ENCODE results near the gene SLC66A2. TPM values are rescaled to one million over a fixed set of nuclear protein-coding genes. Genes with fewer than 3 reads are reported as not detected.
"Not testable (repeated sequence)": the region's sequence is repeated elsewhere in the genome, so short reads cannot be mapped to it uniquely, and the experiment has no call there.

The SLC66A2 gene
- total RNA-seq, 2 experiments from 2014 or later = 26.0 to 26.8 TPM

DNA sequence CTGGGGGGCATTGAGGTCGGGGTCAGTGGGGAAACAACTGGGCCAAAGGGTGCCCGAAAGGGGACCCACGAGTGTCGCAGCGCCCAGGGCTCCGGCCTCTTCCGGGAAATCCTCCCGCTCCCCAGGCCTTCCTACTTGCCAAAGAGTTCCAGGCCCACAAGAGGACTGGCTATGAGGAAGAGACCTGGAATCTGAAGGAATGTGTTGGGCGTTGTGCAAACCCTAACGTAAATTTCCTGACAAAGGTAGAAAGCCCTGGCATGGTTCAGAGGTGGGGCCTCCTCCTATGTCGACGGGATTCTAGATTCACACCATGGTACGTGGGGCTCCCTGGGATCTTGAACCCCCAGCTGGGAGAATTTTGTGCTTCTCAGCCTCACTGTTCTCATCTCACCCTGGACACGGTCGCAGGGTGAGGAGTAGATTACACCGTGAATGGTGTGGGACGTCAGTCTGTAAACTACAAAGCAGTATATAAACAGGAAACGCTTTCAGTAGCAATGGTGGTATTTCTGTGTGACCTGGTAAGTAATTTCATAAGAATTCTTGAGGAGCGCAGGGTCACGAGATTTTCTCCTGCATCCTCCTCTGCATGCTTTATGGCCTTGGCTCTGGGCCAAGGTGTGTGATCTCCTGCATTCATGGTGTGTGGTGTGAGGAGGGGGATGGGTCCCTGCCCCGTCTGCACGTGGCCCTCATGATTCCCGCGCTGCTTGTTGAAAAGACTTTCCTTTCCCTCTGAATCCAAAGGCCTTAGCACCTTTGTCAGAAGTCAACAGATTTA, 13.9 kb upstream of the SLC66A2 start:
- Mint-ChIP-seq H3K4me1 (ENCODE audit: low read depth) (peaks cover 21% of the 10 kb centered on the region), H3K9me3 (no peaks in the 10 kb centered on the region), H3K27me3 (ENCODE audit: low read depth) (no peaks in the 10 kb centered on the region), H3K4me3 (peak overlapping the region; percentile 71), H3K36me3 (ENCODE audit: low read depth) (peaks cover 6% of the 10 kb centered on the region), H3K27ac (peak overlapping the region; percentile 80)
- intact Hi-C loops (cut with micrococcal nuclease) = loop anchor here (1.0 to 2.0 kb wide), 2 partner anchors 23 to 287 kb away; partner anchors contain the start of genes CTDP1 and TXNL4A
- CTCF ChIA-PET = interaction anchor here (1.0 kb wide), 1 partner anchor 24 kb away, joined by 3 read pairs; no protein-coding TSS in a partner anchor
- DNase-seq = peak; percentile 50

GRCh38 chr18:79964330-79965118, 13.1 kb upstream of the SLC66A2 start, which contains the start of gene HSBP1L1:
TSS of gene HSBP1L1 (plus strand) at chr18:79964643. CDS start at chr18:79964736, 93 bp downstream.
- intact Hi-C loops (cut with micrococcal nuclease) = loop anchor here (1.0 to 5.0 kb wide), 4 partner anchors 13 to 286 kb away; partner anchors contain the start of genes CTDP1, KCNG2, SLC66A2 and TXNL4A
- peak; percentile 78 for DNase-seq
- Mint-ChIP-seq H3K4me3 (peak within 1 kb of the TSS; percentile 71), H3K9me3 (no peaks in the 10 kb centered on the region), H3K27ac (peak within 1 kb of the TSS; percentile 80), H3K4me1 (ENCODE audit: low read depth) (peaks cover 23% of the 10 kb centered on the region), H3K36me3 (ENCODE audit: low read depth) (peaks cover 4% of the 10 kb centered on the region), H3K27me3 (ENCODE audit: low read depth) (no peaks in the 10 kb centered on the region)
- CTCF ChIA-PET = interaction anchor here (0.6 to 1.0 kb wide), 3 partner anchors 20 to 124 kb away, joined by 3 to 5 read pairs (median 4); no protein-coding TSS in a partner anchor

DNA sequence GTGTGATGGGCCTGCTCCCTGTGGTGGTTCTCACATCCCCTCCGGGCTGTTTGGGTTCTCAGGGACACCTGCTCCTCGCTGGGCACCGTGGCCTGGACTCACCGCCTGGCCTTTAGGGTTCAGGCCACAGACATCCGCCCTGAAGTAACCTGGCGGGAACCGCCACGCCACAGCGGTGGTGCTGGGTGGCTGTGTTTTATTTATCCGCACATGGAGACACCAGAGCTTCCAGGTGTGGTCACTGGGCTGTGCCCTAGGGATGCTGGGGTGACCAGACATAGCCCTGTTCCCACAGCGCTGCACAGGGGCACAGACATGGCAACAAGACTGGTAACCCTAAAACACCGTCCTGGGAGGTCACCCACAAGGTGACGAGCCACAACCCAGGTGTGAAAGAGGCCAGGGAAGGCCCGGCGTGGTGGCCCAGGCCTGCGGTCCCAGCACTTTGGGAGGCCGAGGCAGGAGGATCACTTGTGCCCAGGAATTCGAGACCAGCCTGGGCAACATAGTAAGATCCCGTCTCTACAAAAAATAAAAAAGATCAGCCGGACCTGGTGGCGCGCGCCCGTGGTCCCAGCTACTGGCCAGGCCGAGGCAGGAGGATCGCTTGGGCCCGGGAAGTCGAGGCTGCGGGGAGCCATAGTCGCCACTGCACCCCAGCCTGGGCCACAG, 12.3 kb upstream of the SLC66A2 start:
- CTCF ChIA-PET = interaction anchor here (0.6 to 0.7 kb wide), 2 partner anchors 21 to 123 kb away, joined by 4 to 5 read pairs; no protein-coding TSS in a partner anchor
- peaks cover 23% of the 10 kb centered on the region for H3K4me1 Mint-ChIP-seq (ENCODE audit: low read depth)
- H3K27me3 Mint-ChIP-seq (ENCODE audit: low read depth) = no peaks in the 10 kb centered on the region
- H3K27ac Mint-ChIP-seq = no peak overlapping the region
- peak overlapping the region; percentile 43 for H3K4me3 Mint-ChIP-seq
- intact Hi-C loops (cut with micrococcal nuclease) = loop anchor here (1.0 to 5.0 kb wide), 3 partner anchors 12 to 285 kb away; partner anchors contain the start of genes CTDP1, KCNG2 and SLC66A2
- H3K36me3 Mint-ChIP-seq (ENCODE audit: low read depth) = peaks cover 2% of the 10 kb centered on the region
- no peak for DNase-seq
- no peaks in the 10 kb centered on the region for H3K9me3 Mint-ChIP-seq

- H3K27me3 Mint-ChIP-seq (ENCODE audit: low read depth) = no peaks in the 10 kb centered on the region
- DNase-seq = no peak
- peaks cover 2% of the 10 kb centered on the region for H3K36me3 Mint-ChIP-seq (ENCODE audit: low read depth)
- no peak overlapping the region for H3K4me3 Mint-ChIP-seq
- peaks cover 23% of the 10 kb centered on the region for H3K4me1 Mint-ChIP-seq (ENCODE audit: low read depth)
- CTCF ChIA-PET = no interaction called here
- no peak overlapping the region for H3K27ac Mint-ChIP-seq
- H3K9me3 Mint-ChIP-seq = no peaks in the 10 kb centered on the region
- intact Hi-C loops (cut with micrococcal nuclease) = loop anchor here (5.0 kb wide), 1 partner anchor 166 kb away; the partner anchor contains the start of gene KCNG2
Measured at GRCh38 chr18:79962835-79963657, 11.6 kb upstream of the SLC66A2 start.

- H3K9me3 Mint-ChIP-seq = no peaks in the 10 kb centered on the region
- CTCF ChIA-PET = interaction anchor here (1.1 kb wide), 1 partner anchor 23 kb away, joined by 3 read pairs; no protein-coding TSS in a partner anchor
- intact Hi-C loops (cut with micrococcal nuclease) = loop anchor here (5.0 kb wide), 1 partner anchor 165 kb away; the partner anchor contains the start of gene KCNG2
- H3K4me3 Mint-ChIP-seq = no peak overlapping the region
- no peaks in the 10 kb centered on the region for H3K27me3 Mint-ChIP-seq (ENCODE audit: low read depth)
- peaks cover 2% of the 10 kb centered on the region for H3K36me3 Mint-ChIP-seq (ENCODE audit: low read depth)
- no peak for DNase-seq
- H3K27ac Mint-ChIP-seq = no peak overlapping the region
- H3K4me1 Mint-ChIP-seq (ENCODE audit: low read depth) = peaks cover 23% of the 10 kb centered on the region
Measured at GRCh38 chr18:79962311-79962710, 10.9 kb upstream of the SLC66A2 start.

DNA sequence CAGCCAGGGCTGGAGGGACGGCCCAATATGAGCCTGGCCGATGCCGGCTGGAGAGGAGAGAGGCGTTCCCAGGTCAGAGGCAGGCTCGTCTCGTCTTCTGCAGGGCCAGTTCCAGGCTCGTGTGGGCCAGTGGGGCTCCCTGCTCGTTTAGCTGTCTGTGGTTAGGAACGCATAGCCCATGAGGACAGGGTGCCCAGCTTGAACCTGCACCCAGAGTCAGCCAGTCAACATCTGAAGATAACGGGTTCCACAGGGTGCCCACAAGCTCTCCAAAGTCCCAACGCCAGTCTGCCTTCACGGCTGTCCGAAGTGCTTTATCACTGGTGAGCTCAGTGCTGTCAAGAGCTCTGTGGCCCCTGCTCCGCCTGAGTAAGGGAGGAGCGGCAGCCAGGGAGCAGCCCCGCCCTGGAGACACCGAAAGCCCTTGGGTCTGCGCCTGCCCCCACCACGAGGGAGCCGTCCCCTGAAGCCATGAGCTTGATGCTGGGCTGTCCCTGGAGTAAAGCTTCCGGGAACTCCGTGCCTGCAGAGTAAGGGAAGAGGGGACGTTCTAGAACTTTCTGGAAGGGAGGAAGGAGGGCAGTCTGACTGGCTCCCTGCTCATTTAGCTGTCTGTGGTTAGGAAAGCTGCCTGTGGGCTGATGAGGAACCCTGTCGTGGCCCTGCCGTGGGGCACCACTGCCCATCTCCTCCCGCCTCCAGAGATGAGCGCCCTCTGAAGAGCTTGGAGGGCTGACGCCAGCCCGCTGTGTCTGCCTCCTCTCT, 10.3 kb upstream of the SLC66A2 start:
- Mint-ChIP-seq H3K27ac (no peak overlapping the region), H3K4me1 (ENCODE audit: low read depth) (peaks cover 20% of the 10 kb centered on the region), H3K36me3 (ENCODE audit: low read depth) (peaks cover 2% of the 10 kb centered on the region), H3K27me3 (ENCODE audit: low read depth) (no peaks in the 10 kb centered on the region), H3K9me3 (no peaks in the 10 kb centered on the region), H3K4me3 (no peak overlapping the region)
- intact Hi-C loops (cut with micrococcal nuclease) = loop anchor here (5.0 kb wide), 1 partner anchor 164 kb away; the partner anchor contains the start of gene KCNG2
- CTCF ChIA-PET = interaction anchor here (1.1 kb wide), 1 partner anchor 23 kb away, joined by 3 read pairs; no protein-coding TSS in a partner anchor
- DNase-seq = no peak

GRCh38 chr18:79960921-79961526, 9.6 kb upstream of the SLC66A2 start:
- intact Hi-C loops (cut with micrococcal nuclease) = loop anchor here (5.0 kb wide), 1 partner anchor 164 kb away; the partner anchor contains the start of gene KCNG2
- H3K9me3 Mint-ChIP-seq = no peaks in the 10 kb centered on the region
- CTCF ChIA-PET = interaction anchor here (1.1 kb wide), 1 partner anchor 24 kb away, joined by 3 read pairs; no protein-coding TSS in a partner anchor
- H3K36me3 Mint-ChIP-seq (ENCODE audit: low read depth) = peaks cover 2% of the 10 kb centered on the region
- H3K4me1 Mint-ChIP-seq (ENCODE audit: low read depth) = peaks cover 20% of the 10 kb centered on the region
- H3K27ac Mint-ChIP-seq = no peak overlapping the region
- DNase-seq = no peak
- H3K4me3 Mint-ChIP-seq = no peak overlapping the region
- H3K27me3 Mint-ChIP-seq (ENCODE audit: low read depth) = no peaks in the 10 kb centered on the region

DNA sequence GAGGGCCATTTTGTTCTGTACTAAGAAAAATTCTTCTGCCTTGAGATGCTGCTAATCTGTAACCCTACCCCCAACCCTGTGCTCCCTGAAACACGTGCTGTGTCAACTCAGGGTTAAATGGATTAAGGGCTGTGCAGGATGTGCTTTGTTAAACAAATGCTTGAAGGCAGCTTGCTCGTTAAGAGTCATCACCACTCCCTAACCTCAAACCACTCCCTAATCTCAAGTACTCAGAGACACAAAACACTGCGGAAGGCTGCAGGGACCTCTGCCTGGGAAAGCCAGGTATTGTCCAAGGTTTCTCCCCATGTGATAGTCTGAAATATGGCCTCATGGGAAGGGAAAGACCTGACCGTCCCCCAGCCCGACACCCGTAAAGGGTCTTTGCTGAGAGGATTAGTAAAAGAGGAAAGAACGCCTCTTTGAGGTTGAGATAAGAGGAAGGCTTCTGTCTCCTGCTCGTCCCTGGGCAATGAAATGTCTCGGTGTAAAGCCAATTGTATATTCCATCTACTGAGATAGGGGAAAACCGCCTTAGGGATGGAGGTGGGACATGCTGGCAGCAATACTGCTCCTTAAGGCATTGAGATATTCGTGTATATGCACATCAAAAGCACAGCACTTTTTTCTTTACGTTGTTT, 8.8 kb upstream of the SLC66A2 start:
- H3K4me3 Mint-ChIP-seq; H3K27me3 Mint-ChIP-seq (ENCODE audit: low read depth); H3K27ac Mint-ChIP-seq; H3K9me3 Mint-ChIP-seq; CTCF ChIA-PET; H3K36me3 Mint-ChIP-seq (ENCODE audit: low read depth): not testable (repeated sequence)
- intact Hi-C loops (cut with micrococcal nuclease) = loop anchor here (5.0 kb wide), 1 partner anchor 163 kb away; the partner anchor contains the start of gene KCNG2
- peak; percentile 43 for DNase-seq
- peaks cover 16% of the 10 kb centered on the region for H3K4me1 Mint-ChIP-seq (ENCODE audit: low read depth)

- no peak for DNase-seq
- no peaks in the 10 kb centered on the region for H3K9me3 Mint-ChIP-seq
- H3K36me3 Mint-ChIP-seq (ENCODE audit: low read depth) = no peaks in the 10 kb centered on the region
- intact Hi-C loops (cut with micrococcal nuclease) = no loop called here
- no peak overlapping the region for H3K4me3 Mint-ChIP-seq
- H3K27me3 Mint-ChIP-seq (ENCODE audit: low read depth) = no peaks in the 10 kb centered on the region
- H3K4me1 Mint-ChIP-seq (ENCODE audit: low read depth) = peaks cover 22% of the 10 kb centered on the region
- CTCF ChIA-PET = no interaction called here
- no peak overlapping the region for H3K27ac Mint-ChIP-seq
Measured at GRCh38 chr18:79958981-79959380, 7.5 kb upstream of the SLC66A2 start.

- Mint-ChIP-seq H3K4me1 (ENCODE audit: low read depth) (peaks cover 17% of the 10 kb centered on the region), H3K27ac (no peak overlapping the region), H3K36me3 (ENCODE audit: low read depth) (no peaks in the 10 kb centered on the region), H3K9me3 (no peaks in the 10 kb centered on the region), H3K27me3 (ENCODE audit: low read depth) (no peaks in the 10 kb centered on the region), H3K4me3 (no peak overlapping the region)
- no peak for DNase-seq
- intact Hi-C loops (cut with micrococcal nuclease) = no loop called here
- CTCF ChIA-PET = no interaction called here
Measured at GRCh38 chr18:79956276-79956675, 4.8 kb upstream of the SLC66A2 start.

All from activated naive CD4-positive, alpha-beta T cell treated with anti-CD3 and anti-CD28 coated beads for 36 hours (primary cell).